A673 (cell line): Measurements from ENCODE around the gene PACS2. TPM values are rescaled to one million over a fixed set of nuclear protein-coding genes. Genes with fewer than 3 reads are reported as not detected.

ENCODE experiments used
- BruUV-seq: library from RNA; stranded (reverse); fragments of 400-500 nt; replicated peaks from 2 replicates; lab custom pipeline; 2021; lab: Mats Ljungman, UMichigan
- CTCF ChIA-PET: fragments of 300-600 bp; sonication (Branson Sonifier 250); formaldehyde crosslinking; loops from one replicate; lab custom pipeline; 2022; ENCODE audit warnings: antibody characterized with exemption; lab: Charles Lee
- POLR2A ChIA-PET: fragments of 300-600 bp; sonication (Branson Sonifier 250); formaldehyde crosslinking; loops from one replicate; lab custom pipeline; 2022; ENCODE audit warnings: antibody characterized with exemption; ENCODE audit not compliant: low non-redundant PET; lab: Charles Lee
- DNase-seq: peaks from one replicate; pipeline ENCODE4 v3.0.0-alpha.2; 2015; ENCODE audit warnings: low spot score
- H3K27ac ChIP-seq: fragments of 200-600 bp; sonication (generic); 2 replicates; pipeline ENCODE4 v1.5.1; 2016; ENCODE audit warnings: mixed run types, low read depth, mild to moderate bottlenecking, mixed read lengths, antibody characterized with exemption, low read length; ENCODE audit not compliant: poor library complexity, severe bottlenecking
- H3K27me3 ChIP-seq: fragments of 200-600 bp; sonication (generic); replicated peaks from 2 replicates; pipeline ENCODE4 v1.6.1; 2017; ENCODE audit warnings: mixed run types, low read depth, mild to moderate bottlenecking, mixed read lengths, antibody characterized with exemption, low read length; ENCODE audit not compliant: insufficient read depth, poor library complexity
- H3K36me3 ChIP-seq: fragments of 200-600 bp; sonication (generic); 2 replicates; pipeline ENCODE4 v1.6.1; 2016; ENCODE audit warnings: mixed run types, mild to moderate bottlenecking, mixed read lengths, antibody characterized with exemption, low read length; ENCODE audit not compliant: insufficient read depth, poor library complexity, severe bottlenecking
- H3K4me1 ChIP-seq: fragments of 200-600 bp; sonication (generic); 2 replicates; pipeline ENCODE4 v1.6.1; 2017; ENCODE audit warnings: mixed run types, mild to moderate bottlenecking, mixed read lengths, antibody characterized with exemption, low read length; ENCODE audit not compliant: insufficient read depth, poor library complexity, severe bottlenecking
- H3K4me3 ChIP-seq: fragments of 200-600 bp; sonication (generic); 2 replicates; pipeline ENCODE4 v1.5.1; 2016; ENCODE audit warnings: low read depth, mixed run types, mild to moderate bottlenecking, mixed read lengths, low read length; ENCODE audit not compliant: poor library complexity, severe bottlenecking
- H3K9me3 ChIP-seq: fragments of 200-600 bp; sonication (generic); 2 replicates; pipeline ENCODE4 v1.6.1; 2016; ENCODE audit warnings: mixed run types, low read depth, mild to moderate bottlenecking, mixed read lengths, antibody characterized with exemption, low read length; ENCODE audit not compliant: poor library complexity, severe bottlenecking
- CTCF ChIP-seq: fragments of 300-800, 200-600 bp; sonication (generic); conservative IDR thresholded peaks from 2 replicates; pipeline ENCODE4 v1.5.1; 2017; ENCODE audit warnings: low read depth, mild to moderate bottlenecking, antibody characterized with exemption, low read length, moderate library complexity, mixed read lengths
- EZH2 ChIP-seq: fragments of 200-600 bp; sonication (generic); IDR thresholded peaks from 2 replicates; pipeline ENCODE4 v1.6.1; 2017; ENCODE audit warnings: borderline replicate concordance, low read depth, mild to moderate bottlenecking, mixed read lengths, antibody characterized with exemption, low read length; ENCODE audit not compliant: poor library complexity, severe bottlenecking
- intact Hi-C: fragments of 100-400 bp; cut with micrococcal nuclease; formaldehyde crosslinking; loops from one replicate; pipeline ENCODE4 v1.10.0; 2022; ENCODE audit not compliant: unreplicated experiment
- total RNA-seq: library from RNA; stranded (reverse); gene quantifications from 2 replicates; pipeline ENCODE4 v1.2.3, GENCODE V29; 2021

PACS2 gene
- total RNA-seq, 1 experiment from 2014 or later: 52.5 TPM

GRCh38 chr14:105355850-105356604 lies 41.5 kb downstream of the PACS2 start:
- Histone ChIP-seq H3K9me3 (no peaks in the 10 kb centered on the region), H3K4me1 (peaks cover 8% of the 10 kb centered on the region), H3K27me3 (no peaks in the 10 kb centered on the region), H3K4me3 (no peak overlapping the region), H3K36me3 (no peaks in the 10 kb centered on the region), H3K27ac (no peak overlapping the region)
- ChIA-PET CTCF (no interaction called here), POLR2A (no interaction called here)
- no TSS peak for BruUV-seq
- DNase-seq: no peak
- intact Hi-C loops: no loop called here
- TF ChIP-seq EZH2 (no peak), CTCF (no peak)

- POLR2A ChIA-PET: no interaction called here
Measured at GRCh38 chr14:105356927-105357326, 42.4 kb downstream of the PACS2 start.

GRCh38 chr14:105357626-105358025 lies 43.1 kb downstream of the PACS2 start:
- ChIA-PET POLR2A (no interaction called here), CTCF (interaction anchor here (0.6 kb wide), 1 partner anchor 19 kb away, joined by 6 read pairs; no protein-coding TSS in a partner anchor)
- Histone ChIP-seq H3K27me3 (no peaks in the 10 kb centered on the region), H3K4me1 (no peaks in the 10 kb centered on the region), H3K4me3 (no peak overlapping the region), H3K9me3 (no peaks in the 10 kb centered on the region), H3K27ac (no peak overlapping the region), H3K36me3 (no peaks in the 10 kb centered on the region)
- intact Hi-C loops: no loop called here
- DNase-seq: no peak
- no peak for TF ChIP-seq CTCF
- TF ChIP-seq EZH2: no peak
- BruUV-seq: no TSS peak

More at GRCh38 chr14:105356927-105357326, 42.4 kb downstream of the PACS2 start:
- intact Hi-C loops: no loop called here
- CTCF ChIA-PET: no interaction called here
- BruUV-seq: no TSS peak
- H3K4me3 ChIP-seq: no peak overlapping the region
- no peak for DNase-seq
- TF ChIP-seq CTCF (no peak), EZH2 (no peak)
- H3K27me3 ChIP-seq: no peaks in the 10 kb centered on the region
- no peak overlapping the region for H3K27ac ChIP-seq
- H3K36me3 ChIP-seq: no peaks in the 10 kb centered on the region
- peaks cover 5% of the 10 kb centered on the region for H3K4me1 ChIP-seq
- H3K9me3 ChIP-seq: no peaks in the 10 kb centered on the region
